CD14-positive monocyte (primary cell): ENCODE measurements around the gene OR5H14. TPM values are rescaled to one million over a fixed set of nuclear protein-coding genes. Genes with fewer than 3 reads are reported as not detected.

ENCODE experiments used
- DNase-seq, 3 donors: peaks; one replicate each; pipeline ENCODE4 v3.0.0-alpha.2; 2011 to 2022
- H2AFZ ChIP-seq: 2 replicates; pipeline ENCODE4 v1.6.0; 2012; ENCODE audit warnings: mild to moderate bottlenecking, low read depth, low read length, inconsistent platforms; ENCODE audit not compliant: insufficient read depth, poor library complexity, severe bottlenecking
- H3K27ac ChIP-seq, 2 donors: 1 replicate in 1 of 2; 2 replicates in 1 of 2; pipeline ENCODE4 v1.5.1; 2012 to 2013; ENCODE audit warnings: low read length in 2 of 2, control low read depth in 1 of 2, inconsistent platforms in 1 of 2, low read depth in 1 of 2, mild to moderate bottlenecking in 1 of 2
- H3K27me3 ChIP-seq, 2 donors: one replicate each; pipeline versions ENCODE4 v1.6.0 to v1.6.1; 2011 to 2013; ENCODE audit warnings: low read length in 2 of 2; ENCODE audit not compliant: control insufficient read depth in 2 of 2, insufficient read depth in 2 of 2
- H3K36me3 ChIP-seq, 2 donors: replicated peaks in 1 of 2; 1 replicate in 1 of 2; 2 replicates in 1 of 2; pipeline versions ENCODE4 v1.5.1 to v1.6.1; 2012 to 2013; ENCODE audit warnings: low read length in 2 of 2, control low read depth in 1 of 2, inconsistent platforms in 1 of 2, mild to moderate bottlenecking in 1 of 2; ENCODE audit not compliant: insufficient read depth in 2 of 2, control insufficient read depth in 1 of 2
- H3K4me1 ChIP-seq, 2 donors: 1 replicate in 1 of 2; 2 replicates in 1 of 2; pipeline versions ENCODE4 v1.5.1 to v1.6.1; 2012 to 2013; ENCODE audit warnings: low read length in 2 of 2, control low read depth in 1 of 2, inconsistent platforms in 1 of 2, mild to moderate bottlenecking in 1 of 2, moderate library complexity in 1 of 2; ENCODE audit not compliant: insufficient read depth in 2 of 2, control insufficient read depth in 1 of 2
- H3K4me2 ChIP-seq: replicated peaks from 2 replicates; pipeline ENCODE3; 2012; ENCODE audit warnings: low read length, moderate library complexity, mild to moderate bottlenecking; ENCODE audit not compliant: poor library complexity, severe bottlenecking; ENCODE audit errors: extremely low read depth
- H3K4me3 ChIP-seq, 3 experiments: fragments of 200-600 bp in 1 of 3; sonication (generic) in 1 of 3; replicated peaks in 1 of 3; 1 replicate in 2 of 3; 2 replicates in 1 of 3; pipeline ENCODE4 v1.5.1; 2011 to 2013; ENCODE audit warnings: low read length in 3 of 3, mild to moderate bottlenecking in 3 of 3, control low read depth in 2 of 3, low read depth in 2 of 3, inconsistent platforms in 1 of 3, moderate library complexity in 1 of 3
- H3K79me2 ChIP-seq: 2 replicates; pipeline ENCODE4 v1.6.0; 2012; ENCODE audit warnings: mild to moderate bottlenecking, control low read depth, inconsistent platforms, low read length, moderate library complexity; ENCODE audit not compliant: insufficient read depth
- H3K9ac ChIP-seq: 2 replicates; pipeline ENCODE4 v1.6.0; 2017; ENCODE audit warnings: low read length, mild to moderate bottlenecking; ENCODE audit not compliant: insufficient read depth, poor library complexity, severe bottlenecking
- H3K9me3 ChIP-seq, 2 donors: replicated peaks in 1 of 2; 1 replicate in 1 of 2; 2 replicates in 1 of 2; pipeline versions ENCODE4 v1.5.1 to v1.6.1; 2012 to 2013; ENCODE audit warnings: low read length in 2 of 2, control low read depth in 1 of 2; ENCODE audit not compliant: control insufficient read depth in 1 of 2, insufficient read depth in 1 of 2
- H4K20me1 ChIP-seq: 2 replicates; pipeline ENCODE4 v1.6.0; 2012; ENCODE audit warnings: mild to moderate bottlenecking, low read length, control low read depth, moderate library complexity; ENCODE audit not compliant: insufficient read depth
- H3K27ac Mint-ChIP-seq, 7 donors: one replicate each; pipeline ENCODE4 v1.8.0; 2020; ENCODE audit warnings: mild to moderate bottlenecking in 7 of 7, mixed read lengths in 7 of 7, moderate library complexity in 6 of 7, inconsistent platforms in 2 of 7
- H3K27me3 Mint-ChIP-seq, 3 donors: one replicate each; pipeline ENCODE4 v1.8.0; 2021 to 2022; ENCODE audit warnings: low read depth in 3 of 3, mild to moderate bottlenecking in 3 of 3, mixed read lengths in 3 of 3, moderate library complexity in 3 of 3, inconsistent platforms in 1 of 3
- H3K36me3 Mint-ChIP-seq, 2 donors: one replicate each; pipeline ENCODE4 v1.8.0; 2020; ENCODE audit warnings: mixed read lengths in 2 of 2, inconsistent platforms in 1 of 2, mild to moderate bottlenecking in 1 of 2
- H3K4me1 Mint-ChIP-seq: one replicate; pipeline ENCODE4 v1.8.0; 2020; ENCODE audit warnings: mild to moderate bottlenecking, mixed read lengths
- H3K4me3 Mint-ChIP-seq, 2 donors: one replicate each; pipeline ENCODE4 v1.8.0; 2020; ENCODE audit warnings: mild to moderate bottlenecking in 2 of 2, mixed read lengths in 2 of 2, moderate library complexity in 1 of 2
- H3K9me3 Mint-ChIP-seq, 7 donors: one replicate each; pipeline ENCODE4 v1.8.0; 2020 to 2022; ENCODE audit warnings: mixed read lengths in 7 of 7, mild to moderate bottlenecking in 6 of 7, moderate library complexity in 6 of 7, inconsistent platforms in 2 of 7
- WGBS: methylation state at CpG from one replicate; pipeline ENCODE4 v1.1.5; 2013; ENCODE audit warnings: missing lambda C conversion rate; ENCODE audit not compliant: insufficient coverage; 5-methylcytosine and 5-hydroxymethylcytosine counted together
- intact Hi-C, 2 donors: fragments of 100-400 bp; cut with micrococcal nuclease; formaldehyde crosslinking; loops; one replicate each; pipeline versions ENCODE4 v1.15.0 to v1.15.1; 2023
- polyA plus RNA-seq, 3 donors: library from polyadenylated mRNA; depleted of rRNA in 1 of 3; unstranded in 2 of 3; stranded (reverse) in 1 of 3; fragments of 300-500 nt in 2 of 3; fragments of >200 nt in 1 of 3; fragmentation: Illumina TruSeq in 2 of 3; gene quantifications; 1 replicate in 2 of 3; 2 replicates in 1 of 3; pipeline ENCODE4 v1.2.3, GENCODE V29; 2012 to 2021
- TF ChIP-seq, protein P1 (sequence below): fragments of 200-600 bp; IDR thresholded peaks from one replicate; pipeline ENCODE4 v1.8.0; 2022; ENCODE audit warnings: antibody characterized with exemption, mild to moderate bottlenecking

OR5H14 gene
- polyA plus RNA-seq, 3 donors = not detected

DNA sequence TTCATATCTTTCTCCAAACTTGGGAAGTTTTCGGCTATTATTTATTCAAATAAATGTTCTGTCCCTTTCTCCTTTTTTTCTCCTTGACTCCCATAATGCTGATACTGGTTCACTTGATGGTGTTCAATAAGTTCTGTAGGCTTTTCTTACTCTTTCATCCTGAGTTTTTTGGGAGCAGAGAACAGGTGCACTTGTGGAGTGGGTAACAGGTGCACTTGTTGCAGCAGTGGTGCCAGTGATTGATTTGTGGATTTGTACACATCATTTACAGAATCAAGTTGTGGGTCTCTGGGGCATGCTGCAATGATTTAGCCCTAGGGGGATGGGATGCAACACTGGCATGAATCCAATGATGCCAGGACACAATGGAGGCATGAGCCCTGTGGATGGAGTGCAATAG, 31.6 kb upstream of the OR5H14 start:
- Mint-ChIP-seq H3K9me3 (peaks cover 0 to 24% (median 12%) of the 10 kb centered on the region in 7 donors), H3K27me3 (peaks cover 0 to 2% (median 2%) of the 10 kb centered on the region in 3 donors)

DNA sequence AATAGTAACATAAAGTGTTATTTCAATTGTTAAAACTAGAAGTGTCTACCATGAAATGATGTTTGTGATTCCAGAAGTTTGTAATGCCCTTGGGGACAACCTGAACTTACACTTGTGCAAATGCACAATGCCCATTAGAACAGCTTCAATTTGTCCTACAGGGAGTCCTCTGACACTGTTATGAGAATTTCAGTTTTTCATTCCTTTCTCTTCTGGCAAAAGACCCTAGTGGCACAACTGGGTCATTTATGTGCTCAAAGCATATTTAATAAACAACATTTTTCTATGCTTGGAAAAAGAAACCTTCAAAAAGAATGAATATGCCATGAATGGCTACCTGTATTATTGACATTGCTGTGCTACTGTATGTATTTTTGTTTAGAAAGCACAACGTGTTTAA, 16.9 kb upstream of the OR5H14 start, which contains the start of gene OR5H1:
Gene OR5H1 (plus strand): TSS at position 301 of the 400 bp plus-strand sequence. CDS start 1,977 bp downstream, outside the sequence.
- TF ChIP-seq, protein P1, sequence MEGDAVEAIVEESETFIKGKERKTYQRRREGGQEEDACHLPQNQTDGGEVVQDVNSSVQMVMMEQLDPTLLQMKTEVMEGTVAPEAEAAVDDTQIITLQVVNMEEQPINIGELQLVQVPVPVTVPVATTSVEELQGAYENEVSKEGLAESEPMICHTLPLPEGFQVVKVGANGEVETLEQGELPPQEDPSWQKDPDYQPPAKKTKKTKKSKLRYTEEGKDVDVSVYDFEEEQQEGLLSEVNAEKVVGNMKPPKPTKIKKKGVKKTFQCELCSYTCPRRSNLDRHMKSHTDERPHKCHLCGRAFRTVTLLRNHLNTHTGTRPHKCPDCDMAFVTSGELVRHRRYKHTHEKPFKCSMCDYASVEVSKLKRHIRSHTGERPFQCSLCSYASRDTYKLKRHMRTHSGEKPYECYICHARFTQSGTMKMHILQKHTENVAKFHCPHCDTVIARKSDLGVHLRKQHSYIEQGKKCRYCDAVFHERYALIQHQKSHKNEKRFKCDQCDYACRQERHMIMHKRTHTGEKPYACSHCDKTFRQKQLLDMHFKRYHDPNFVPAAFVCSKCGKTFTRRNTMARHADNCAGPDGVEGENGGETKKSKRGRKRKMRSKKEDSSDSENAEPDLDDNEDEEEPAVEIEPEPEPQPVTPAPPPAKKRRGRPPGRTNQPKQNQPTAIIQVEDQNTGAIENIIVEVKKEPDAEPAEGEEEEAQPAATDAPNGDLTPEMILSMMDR = no peak
- no peaks in the 10 kb centered on the region for H3K36me3 Mint-ChIP-seq
- no peaks in the 10 kb centered on the region for H3K36me3 ChIP-seq
- no peak within 1 kb of the TSS for H3K4me3 ChIP-seq
- no peaks in the 10 kb centered on the region for H3K27me3 ChIP-seq
- no peak within 1 kb of the TSS for H3K9ac ChIP-seq
- intact Hi-C loops = no loop called here
- peaks cover 0 to 5% of the 10 kb centered on the region in 2 donors for H3K9me3 ChIP-seq
- no CpG with 5 or more reads among the region's 1 CpG for WGBS
- H3K27ac ChIP-seq = no peak within 1 kb of the TSS
- no peak within 1 kb of the TSS for H3K27ac Mint-ChIP-seq
- no peaks in the 10 kb centered on the region for H3K79me2 ChIP-seq
- DNase-seq = no peak
- no peaks in the 10 kb centered on the region for H3K4me1 ChIP-seq
- no peaks in the 10 kb centered on the region for H3K4me1 Mint-ChIP-seq
- peaks cover 2 to 8% (median 6%) of the 10 kb centered on the region in 7 donors for H3K9me3 Mint-ChIP-seq
- H2AFZ ChIP-seq = no peak within 1 kb of the TSS
- H3K4me2 ChIP-seq = no peak within 1 kb of the TSS
- no peak within 1 kb of the TSS for H3K4me3 Mint-ChIP-seq
- no peaks in the 10 kb centered on the region for H4K20me1 ChIP-seq
- peaks cover 0 to 2% (median 0%) of the 10 kb centered on the region in 3 donors for H3K27me3 Mint-ChIP-seq

More for the DNA sequence above, 31.6 kb upstream of the OR5H14 start:
- TF ChIP-seq, protein P1 = no peak
- no peak overlapping the region for H3K27ac ChIP-seq
- no peak overlapping the region for H3K4me3 ChIP-seq
- no peaks in the 10 kb centered on the region for H4K20me1 ChIP-seq
- DNase-seq = no peak
- H3K79me2 ChIP-seq = no peaks in the 10 kb centered on the region
- H3K4me3 Mint-ChIP-seq = no peak overlapping the region
- H3K4me2 ChIP-seq = no peak overlapping the region
- no peak overlapping the region for H3K9ac ChIP-seq
- H3K27ac Mint-ChIP-seq = no peak overlapping the region
- H3K27me3 ChIP-seq = no peaks in the 10 kb centered on the region
- H3K4me1 Mint-ChIP-seq = no peaks in the 10 kb centered on the region
- no peak overlapping the region for H2AFZ ChIP-seq
- intact Hi-C loops = no loop called here
- H3K9me3 ChIP-seq = peaks cover 19 to 24% of the 10 kb centered on the region in 2 donors
- no peaks in the 10 kb centered on the region for H3K4me1 ChIP-seq
- WGBS = no CpG with 5 or more reads among the region's 1 CpG
- H3K36me3 Mint-ChIP-seq = no peaks in the 10 kb centered on the region
- no peaks in the 10 kb centered on the region for H3K36me3 ChIP-seq
